NB4 (cell line): ENCODE data around the gene SOBP.

Experiments used
- DNase-seq: peaks from one replicate; pipeline ENCODE4 v3.0.0; 2010; ENCODE audit warnings: low read depth
- H3K4me3 ChIP-seq: one replicate; pipeline ENCODE4 v1.5.1; 2011; ENCODE audit warnings: mild to moderate bottlenecking, low read depth, low read length, moderate library complexity
- CTCF ChIP-seq: IDR thresholded peaks from one replicate; pipeline ENCODE4 v1.5.1; 2012; ENCODE audit warnings: low read depth, low read length
- MAX ChIP-seq: IDR thresholded peaks from 2 replicates; pipeline ENCODE4 v1.6.1; 2011; ENCODE audit warnings: low read depth, low read length
- MYC ChIP-seq: IDR thresholded peaks from 2 replicates; pipeline ENCODE4 v1.6.1; 2011; ENCODE audit warnings: low read depth, low read length
- POLR2A ChIP-seq: IDR thresholded peaks from 2 replicates; pipeline ENCODE4 v1.6.1; 2011; ENCODE audit warnings: mild to moderate bottlenecking; ENCODE audit not compliant: insufficient read length; ENCODE audit errors: extremely low read depth

The SOBP gene

GRCh38 chr6:107625264-107625663 is 135.3 kb downstream of the SOBP start:
- no peak for TF ChIP-seq MYC
- no peak for TF ChIP-seq CTCF
- TF ChIP-seq MAX: no peak
- no peak for TF ChIP-seq POLR2A
- DNase-seq: no peak
- no peak overlapping the region for H3K4me3 ChIP-seq

- TF ChIP-seq CTCF: no peak
- no peak for TF ChIP-seq MAX
- TF ChIP-seq POLR2A: no peak
- no peak for TF ChIP-seq MYC
- no peak for DNase-seq
Observed at GRCh38 chr6:107626645-107627044, 136.7 kb downstream of the SOBP start.

GRCh38 chr6:107627969-107628368 is 138.1 kb downstream of the SOBP start:
- no peak for DNase-seq
- H3K4me3 ChIP-seq: no peak overlapping the region
- TF ChIP-seq POLR2A: no peak
- no peak for TF ChIP-seq CTCF
- TF ChIP-seq MAX: no peak
- no peak for TF ChIP-seq MYC

More at GRCh38 chr6:107626645-107627044, 136.7 kb downstream of the SOBP start:
- H3K4me3 ChIP-seq: no peak overlapping the region

GRCh38 chr6:107628878-107629277 is 139.0 kb downstream of the SOBP start:
- H3K4me3 ChIP-seq: no peak overlapping the region
- DNase-seq: no peak
- no peak for TF ChIP-seq MYC
- TF ChIP-seq MAX: no peak
- TF ChIP-seq POLR2A: no peak

GRCh38 chr6:107629548-107630129 is 139.7 kb downstream of the SOBP start:
- no peak overlapping the region for H3K4me3 ChIP-seq
- TF ChIP-seq MAX (no peak), POLR2A (no peak), MYC (no peak), CTCF (no peak)
- DNase-seq: no peak

GRCh38 chr6:107630348-107630977 is 140.5 kb downstream of the SOBP start:
- DNase-seq: no peak
- H3K4me3 ChIP-seq: no peak overlapping the region
- TF ChIP-seq MYC (no peak), CTCF (no peak), MAX (no peak), POLR2A (no peak)
